Hematopoietic multipotent progenitor cell treated with erythropoietin and hydrocortisone succinate and interleukin-3 and kit ligand, for 15 days (in vitro differentiated cells): ENCODE results near the gene HERC2.
"Not testable (repeated sequence)": the region's sequence is repeated elsewhere in the genome, so short reads cannot be mapped to it uniquely, and the experiment has no call there.

ENCODE experiments used
- DNase-seq: peaks from one replicate; pipeline ENCODE4 v3.0.0-alpha.2; 2015; ENCODE audit warnings: low spot score

HERC2 gene

DNA sequence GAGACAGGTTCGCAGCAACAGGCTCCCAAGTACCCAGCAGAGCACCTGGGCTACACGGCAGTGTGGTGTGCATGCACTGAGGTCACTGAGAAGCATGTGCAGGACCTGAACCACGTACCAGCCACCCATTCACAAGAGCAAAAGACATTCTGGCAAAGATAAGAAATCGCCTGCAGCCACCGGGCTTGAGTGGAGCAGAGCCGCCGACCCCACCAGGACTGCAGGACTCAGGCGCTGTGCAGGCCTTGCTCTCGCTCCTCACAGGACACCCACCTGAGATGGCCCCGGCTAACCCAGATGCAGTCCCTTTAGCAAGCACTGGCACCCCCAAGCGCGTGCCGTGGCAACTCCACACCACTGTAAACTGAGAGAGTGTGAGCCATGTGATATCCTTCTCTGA, 190.6 kb downstream of the HERC2 start:
- no peak for DNase-seq

GRCh38 chr15:28130651-28131050, 191.3 kb downstream of the HERC2 start:
- DNase-seq, result no peak

- no peak for DNase-seq
These were observed 192.6 kb downstream of the HERC2 start for GRCh38 chr15:28129231-28129848.

DNA sequence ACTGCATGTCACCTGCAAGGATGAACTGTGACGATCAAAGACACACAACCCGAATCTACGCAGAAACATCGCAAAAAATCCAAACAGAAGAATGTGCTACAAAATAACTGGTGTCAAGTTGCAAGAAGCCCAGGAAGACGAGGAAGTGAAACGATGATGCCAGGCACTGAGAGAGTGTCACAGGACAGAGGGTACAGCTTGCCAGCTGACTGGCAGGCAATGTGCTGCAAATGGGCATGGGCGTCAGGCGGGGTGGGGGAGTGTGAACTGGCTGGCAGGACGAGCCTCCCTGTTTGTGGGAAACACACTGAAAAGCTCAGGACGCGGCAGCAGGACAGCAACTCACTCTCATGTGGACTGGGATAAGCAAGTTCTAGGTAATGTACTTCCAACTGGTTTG, 193.9 kb downstream of the HERC2 start:
- no peak for DNase-seq

- no peak for DNase-seq
These were observed 194.9 kb downstream of the HERC2 start for GRCh38 chr15:28127036-28127435.

- DNase-seq, result peak; percentile 62
These were observed 196.0 kb downstream of the HERC2 start for GRCh38 chr15:28125673-28126651.

GRCh38 chr15:28124841-28125240, 197.1 kb downstream of the HERC2 start:
- no peak for DNase-seq

DNA sequence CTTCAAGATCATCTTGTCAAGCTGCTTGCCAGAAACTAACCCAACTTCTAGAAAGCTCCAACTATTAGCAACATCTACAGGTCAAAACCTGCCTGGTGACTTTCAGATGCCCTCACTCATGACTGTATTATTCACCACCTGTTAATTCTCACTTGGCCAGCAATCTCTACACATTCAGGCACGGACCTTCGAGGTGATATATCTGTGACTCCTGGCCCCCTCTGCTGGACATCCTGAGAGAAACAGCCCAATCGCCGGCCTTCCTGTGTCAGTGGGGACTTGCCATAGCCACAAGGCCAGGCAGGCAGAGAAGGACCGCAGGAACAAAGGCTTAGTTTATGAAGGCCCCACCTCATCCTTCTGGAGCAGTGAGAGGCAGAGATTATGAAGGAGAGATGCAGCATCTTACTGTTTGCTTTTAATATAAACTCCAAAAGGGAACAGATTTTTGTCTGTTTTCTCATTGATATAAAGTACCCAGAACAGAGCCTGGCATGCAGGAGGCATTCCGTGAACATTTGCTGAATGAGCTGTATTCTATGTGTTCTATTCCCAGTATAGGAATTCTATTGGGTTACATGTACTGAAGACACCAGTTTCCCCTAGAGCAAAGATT, 198.5 kb downstream of the HERC2 start:
- peak; percentile 36 for DNase-seq

- DNase-seq, result no peak
These were observed 199.7 kb downstream of the HERC2 start for GRCh38 chr15:28122038-28122949.

GRCh38 chr15:28121577-28121976, 200.4 kb downstream of the HERC2 start:
- DNase-seq, result not testable (repeated sequence)

DNA sequence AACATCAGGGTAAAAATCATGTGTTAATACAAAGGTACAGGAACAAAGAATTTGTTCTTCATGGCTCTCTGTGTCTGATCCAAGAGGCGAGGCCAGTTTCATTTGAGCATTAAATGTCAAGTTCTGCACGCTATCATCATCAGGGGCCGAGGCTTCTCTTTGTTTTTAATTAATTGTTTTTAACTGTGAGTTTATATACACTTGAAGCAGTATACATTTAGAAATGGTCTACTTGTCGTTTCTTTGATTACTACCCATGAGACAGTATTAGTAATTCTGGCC, 201.7 kb downstream of the HERC2 start:
- DNase-seq, result no peak

DNA sequence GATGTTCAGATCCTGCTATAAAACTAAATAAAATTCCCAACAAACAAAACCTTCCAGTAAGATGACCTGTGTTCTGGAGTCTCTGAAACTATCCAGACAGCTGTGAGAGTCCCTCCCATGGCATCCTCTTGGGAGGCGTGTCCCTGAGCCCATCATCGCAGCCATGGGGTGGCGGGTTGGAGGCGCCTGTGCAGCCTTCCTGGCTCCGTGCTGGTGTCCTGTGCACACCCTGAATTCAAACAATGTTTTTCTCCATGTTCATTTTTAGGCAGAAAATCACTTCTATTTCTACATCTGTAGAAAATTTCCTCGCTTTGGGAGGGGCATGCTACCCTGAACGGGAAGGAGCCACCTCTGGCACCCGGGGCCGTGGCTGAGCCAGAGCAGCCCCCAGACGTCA, 203.4 kb downstream of the HERC2 start:
- no peak for DNase-seq

DNA sequence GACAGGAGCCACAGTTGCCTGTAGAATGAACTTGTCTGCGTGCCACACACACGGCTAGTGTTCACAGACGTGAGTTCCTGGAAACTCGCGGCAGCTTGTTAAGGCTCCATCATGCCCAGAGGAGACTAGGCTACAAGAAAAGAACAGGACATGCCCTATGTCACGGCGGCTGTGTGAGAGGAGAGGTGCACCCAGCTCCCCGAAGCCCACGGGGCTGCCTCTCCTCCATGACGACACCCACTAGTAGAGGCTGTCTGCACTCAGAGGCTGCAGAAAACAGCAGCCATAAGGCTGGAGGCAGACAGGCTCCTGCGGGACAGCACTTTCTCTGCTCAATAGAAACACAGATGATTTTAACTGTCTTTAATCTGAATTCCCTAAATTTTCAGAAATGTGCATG, 203.9 kb downstream of the HERC2 start:
- DNase-seq, result no peak

- DNase-seq, result no peak
These were observed 204.5 kb downstream of the HERC2 start for GRCh38 chr15:28117432-28117990.

DNA sequence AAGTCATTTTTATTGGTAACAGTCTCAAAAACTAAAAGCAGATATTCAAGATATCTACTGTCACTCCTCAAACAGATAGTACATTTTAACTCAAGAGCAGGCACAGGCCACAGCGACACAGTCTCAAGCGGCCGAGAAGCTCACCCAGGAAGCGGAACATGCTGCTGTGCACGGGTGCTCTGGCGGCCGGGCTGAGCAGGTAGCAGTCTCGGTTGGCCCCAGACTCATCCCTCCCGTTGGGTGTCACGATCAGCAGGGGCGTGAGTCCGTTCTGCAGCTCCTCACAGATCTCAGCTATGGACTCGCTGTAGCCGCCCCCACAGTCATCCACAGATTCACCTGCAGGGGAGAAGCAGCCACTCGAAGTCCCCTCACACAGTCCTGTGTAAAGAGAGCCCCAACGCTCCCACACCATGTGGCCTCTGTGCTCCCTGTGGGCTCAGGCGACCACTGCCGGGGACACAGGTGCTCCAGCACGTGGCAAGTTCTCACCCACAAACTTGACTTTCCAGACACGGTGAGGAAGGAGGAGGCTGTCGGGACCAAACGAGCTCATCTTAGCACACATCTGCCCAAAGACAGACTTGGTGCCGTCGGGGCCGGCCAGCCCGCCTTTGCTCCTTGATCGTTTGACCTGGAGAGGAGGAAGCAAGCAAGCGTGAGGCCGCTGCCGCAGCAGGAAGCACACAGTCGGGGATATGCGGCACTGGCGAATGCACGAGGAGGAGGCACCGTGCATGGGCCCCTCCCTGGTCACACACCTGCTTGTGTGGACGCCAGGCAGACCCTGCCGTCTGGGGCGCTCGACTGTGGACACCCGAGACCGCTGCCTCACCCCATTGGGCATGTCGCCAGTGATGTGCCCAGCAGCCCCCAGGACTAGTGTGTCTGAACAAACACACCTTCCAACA, 205.2 kb downstream of the HERC2 start:
- no peak for DNase-seq

DNA sequence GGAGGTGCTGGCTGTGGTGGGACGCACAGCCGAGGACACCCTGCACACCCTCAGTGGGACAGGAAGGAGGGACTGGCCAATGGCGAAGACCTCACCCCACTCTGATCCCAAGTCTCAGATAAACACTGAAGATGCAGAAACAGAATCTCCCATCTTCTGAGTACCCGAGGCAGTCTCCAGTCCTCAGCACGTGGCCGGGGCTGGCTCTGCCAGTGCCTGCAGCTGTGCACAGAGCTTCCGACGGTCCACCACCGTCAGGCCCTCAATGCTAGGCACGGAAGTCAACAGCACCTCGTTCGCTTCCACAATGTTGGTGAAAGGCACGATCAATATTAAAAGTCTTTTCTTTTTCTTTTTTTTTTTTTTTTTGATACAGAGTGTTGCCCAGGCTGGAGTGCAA, 206.1 kb downstream of the HERC2 start:
- no peak for DNase-seq

GRCh38 chr15:28114721-28115622, 207.0 kb downstream of the HERC2 start:
- DNase-seq, result no peak

- no peak for DNase-seq
These were observed 207.9 kb downstream of the HERC2 start for GRCh38 chr15:28114114-28114455.

GRCh38 chr15:28113394-28114113, 208.4 kb downstream of the HERC2 start:
- DNase-seq, result no peak
